Central memory CD8-positive, alpha-beta T cell (primary cell): ENCODE results near the gene PLXDC2.

Source experiments
- ATAC-seq: fragments of 150-1000 bp; cut with Tn5 transposase; replicated peaks from 2 replicates; pipeline ENCODE4 v1.10.0; 2022; ENCODE audit warnings: mild to moderate bottlenecking, moderate FRiP score, moderate number of reproducible peaks; ENCODE audit not compliant: poor library complexity, severe bottlenecking; ENCODE audit errors: extremely low read depth
- DNase-seq, 2 donors: peaks; one replicate each; pipeline ENCODE4 v3.0.0; 2021; ENCODE audit warnings: low spot score in 2 of 2
- H3K27ac Mint-ChIP-seq: one replicate; pipeline ENCODE4 v1.8.0; 2022; ENCODE audit warnings: low read depth, mild to moderate bottlenecking, moderate library complexity, mixed read lengths
- H3K27me3 Mint-ChIP-seq: one replicate; pipeline ENCODE4 v1.8.0; 2022; ENCODE audit warnings: mixed read lengths
- H3K36me3 Mint-ChIP-seq: one replicate; pipeline ENCODE4 v1.8.0; 2022; ENCODE audit warnings: mild to moderate bottlenecking, moderate library complexity, mixed read lengths; ENCODE audit not compliant: insufficient read depth
- H3K4me1 Mint-ChIP-seq: one replicate; pipeline ENCODE4 v1.8.0; 2022; ENCODE audit warnings: mixed read lengths
- H3K4me3 Mint-ChIP-seq: one replicate; pipeline ENCODE4 v1.8.0; 2022; ENCODE audit warnings: mild to moderate bottlenecking, moderate library complexity, mixed read lengths
- H3K9me3 Mint-ChIP-seq: one replicate; pipeline ENCODE4 v1.8.0; 2022; ENCODE audit warnings: mixed read lengths

Gene PLXDC2

DNA sequence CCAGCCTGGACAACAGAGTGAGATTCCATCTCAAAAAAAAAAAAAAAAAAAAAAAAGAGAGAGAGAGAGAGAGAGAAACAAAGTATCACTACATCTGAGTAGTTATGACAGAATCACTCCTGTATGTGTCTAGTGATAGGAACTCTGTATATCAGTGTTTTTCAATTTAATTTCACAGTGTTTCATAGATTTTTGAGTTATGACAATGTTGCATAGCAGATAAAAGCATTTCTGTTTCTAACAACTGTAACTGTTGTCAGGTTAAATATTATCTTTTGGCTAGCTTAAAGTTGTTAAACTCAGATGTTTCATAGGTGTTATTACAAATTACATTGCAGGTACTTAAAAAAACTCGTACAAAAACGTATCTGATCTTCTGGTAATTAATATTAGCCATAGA lies 60.3 kb downstream of the PLXDC2 start:
- no peaks in the 10 kb centered on the region for H3K4me1 Mint-ChIP-seq
- H3K4me3 Mint-ChIP-seq = no peak overlapping the region
- DNase-seq = no peak
- peaks cover 10% of the 10 kb centered on the region for H3K9me3 Mint-ChIP-seq
- H3K36me3 Mint-ChIP-seq = no peaks in the 10 kb centered on the region
- H3K27me3 Mint-ChIP-seq = no peaks in the 10 kb centered on the region
- ATAC-seq = no peak
- no peak overlapping the region for H3K27ac Mint-ChIP-seq

DNA sequence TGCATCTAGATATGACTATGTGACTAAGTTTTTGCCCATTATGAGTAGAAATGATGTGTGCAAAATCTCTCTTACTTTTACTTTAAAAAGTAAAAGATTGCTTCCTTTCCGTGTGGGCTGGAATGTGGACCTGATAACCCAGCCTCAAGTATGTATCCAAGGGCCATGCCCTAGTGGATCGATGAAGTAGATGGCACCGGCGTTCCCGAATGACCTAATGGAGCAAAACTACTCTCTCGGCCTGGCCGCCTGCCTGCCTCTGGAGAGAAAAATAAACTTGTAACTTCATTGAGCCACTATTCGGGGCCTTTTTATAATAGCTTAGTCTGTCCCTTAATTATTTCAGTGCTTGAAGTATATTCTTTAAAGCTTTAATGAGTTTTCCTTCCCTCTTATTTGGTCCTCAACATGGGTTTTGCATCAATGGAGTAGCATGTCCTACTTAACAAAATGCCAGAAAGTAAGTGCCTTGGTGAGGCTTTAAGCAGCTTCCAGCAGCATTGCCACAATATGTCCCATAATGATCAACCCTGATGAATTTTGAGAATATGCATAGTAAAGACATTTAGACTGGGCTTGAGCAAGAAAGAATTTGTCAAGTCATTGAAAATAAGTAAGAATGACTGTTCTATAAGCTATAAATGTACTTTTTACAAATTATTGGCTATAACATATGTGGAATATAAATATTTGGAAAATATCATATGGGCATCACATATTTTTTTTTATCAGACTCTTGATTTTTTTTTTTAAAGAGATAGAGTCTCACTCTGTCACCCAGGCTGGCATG lies 61.4 kb downstream of the PLXDC2 start:
- H3K36me3 Mint-ChIP-seq = no peaks in the 10 kb centered on the region
- DNase-seq = no peak
- H3K9me3 Mint-ChIP-seq = peaks cover 17% of the 10 kb centered on the region
- no peaks in the 10 kb centered on the region for H3K27me3 Mint-ChIP-seq
- no peak overlapping the region for H3K4me3 Mint-ChIP-seq
- no peaks in the 10 kb centered on the region for H3K4me1 Mint-ChIP-seq
- no peak for ATAC-seq
- no peak overlapping the region for H3K27ac Mint-ChIP-seq

DNA sequence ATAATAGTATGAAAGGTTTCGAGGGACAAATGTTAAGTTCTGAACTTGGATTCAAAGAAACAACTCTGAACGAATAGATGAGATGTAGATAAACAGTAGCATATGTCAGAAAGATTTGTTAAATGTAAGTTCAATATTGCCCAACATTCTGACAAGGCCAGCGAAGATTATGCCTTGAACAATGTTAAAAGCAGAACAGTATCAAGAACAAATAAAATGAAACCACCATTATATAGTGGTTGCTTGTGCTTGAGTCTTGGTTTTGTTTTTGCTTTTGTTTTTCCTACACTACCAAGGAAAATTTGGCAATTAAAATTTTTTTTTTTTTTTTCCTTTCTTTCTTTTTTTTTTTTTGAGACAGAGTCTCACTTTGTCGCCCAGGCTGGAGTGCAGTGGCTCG lies 66.4 kb downstream of the PLXDC2 start:
- Mint-ChIP-seq H3K36me3 (no peaks in the 10 kb centered on the region), H3K27me3 (no peaks in the 10 kb centered on the region), H3K27ac (no peak overlapping the region), H3K9me3 (peaks cover 12% of the 10 kb centered on the region), H3K4me3 (no peak overlapping the region), H3K4me1 (no peaks in the 10 kb centered on the region)
- DNase-seq (no peak), ATAC-seq (no peak)

DNA sequence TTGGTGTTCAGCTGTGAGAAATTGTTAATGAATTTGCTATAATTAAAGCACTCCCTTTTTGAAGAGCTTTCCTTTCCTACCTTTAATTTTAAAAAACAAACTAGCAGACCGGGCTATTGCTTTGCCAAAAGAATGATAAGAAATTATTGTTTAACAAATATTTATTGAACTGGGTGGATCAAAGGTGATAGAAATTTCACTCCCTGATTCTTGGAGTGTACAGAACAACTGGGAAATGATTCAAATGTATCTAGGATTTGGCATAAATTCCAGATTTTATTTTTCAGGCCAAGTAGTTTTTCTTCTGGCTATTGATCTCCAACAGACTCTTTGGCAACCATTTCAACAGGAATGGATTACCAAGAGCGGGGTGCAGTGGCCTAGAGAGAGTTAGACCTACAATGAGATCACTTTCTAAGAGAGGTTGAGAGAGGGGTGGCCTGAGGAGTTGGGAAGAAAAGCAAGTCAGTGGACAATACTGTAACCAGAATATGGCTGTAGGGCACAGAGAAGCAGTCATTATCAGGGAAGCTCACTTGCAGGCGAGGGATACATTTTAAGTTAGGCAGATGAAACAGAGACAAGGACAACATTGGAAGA lies 71.9 kb downstream of the PLXDC2 start:
- ATAC-seq (no peak), DNase-seq (no peak)
- Mint-ChIP-seq H3K27me3 (no peaks in the 10 kb centered on the region), H3K4me1 (no peaks in the 10 kb centered on the region), H3K9me3 (peaks cover 14% of the 10 kb centered on the region), H3K36me3 (no peaks in the 10 kb centered on the region), H3K27ac (no peak overlapping the region), H3K4me3 (no peak overlapping the region)

DNA sequence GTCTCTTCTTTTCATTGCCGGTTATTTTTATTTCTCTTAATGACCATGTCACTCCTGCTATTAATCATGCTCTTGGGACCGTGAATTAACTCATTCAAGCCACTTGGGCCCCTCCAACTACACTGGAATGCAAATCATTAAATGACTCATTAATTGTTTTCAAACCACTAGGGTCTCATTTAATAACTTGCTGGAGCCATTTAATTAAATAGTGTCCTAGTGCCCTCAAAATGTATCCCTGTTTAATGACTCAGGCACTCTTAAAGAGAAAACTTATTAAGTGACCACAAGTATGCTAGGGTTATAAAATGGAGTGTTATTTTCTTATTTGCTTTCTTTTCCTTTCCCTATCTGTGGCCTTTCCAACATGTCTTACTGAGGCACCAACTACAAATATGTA lies 73.0 kb downstream of the PLXDC2 start:
- Mint-ChIP-seq H3K4me3 (no peak overlapping the region), H3K36me3 (no peaks in the 10 kb centered on the region), H3K27me3 (no peaks in the 10 kb centered on the region), H3K9me3 (peaks cover 14% of the 10 kb centered on the region), H3K27ac (no peak overlapping the region), H3K4me1 (no peaks in the 10 kb centered on the region)
- ATAC-seq (no peak), DNase-seq (no peak)

DNA sequence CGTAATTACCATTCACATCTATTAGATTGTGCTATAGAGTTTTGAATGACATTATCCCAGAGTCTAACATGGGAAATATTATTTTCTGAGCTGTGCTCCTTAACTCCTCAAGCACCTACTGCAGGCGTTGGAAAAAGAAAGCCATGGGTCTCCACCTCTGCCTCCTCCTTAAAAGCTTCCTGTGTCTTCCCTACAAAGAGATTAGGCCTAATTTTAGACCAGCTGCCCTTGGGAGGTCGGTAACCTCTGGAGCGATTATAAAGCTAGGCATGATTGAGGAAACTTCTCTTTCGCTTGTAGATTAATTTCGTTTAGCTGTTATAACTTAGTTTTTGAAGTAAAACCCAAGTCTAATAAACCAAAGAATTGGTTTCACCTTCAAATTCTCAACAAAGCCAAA lies 75.2 kb downstream of the PLXDC2 start:
- no peaks in the 10 kb centered on the region for H3K27me3 Mint-ChIP-seq
- no peak overlapping the region for H3K27ac Mint-ChIP-seq
- H3K9me3 Mint-ChIP-seq = peaks cover 14% of the 10 kb centered on the region
- H3K36me3 Mint-ChIP-seq = no peaks in the 10 kb centered on the region
- ATAC-seq = no peak
- H3K4me3 Mint-ChIP-seq = no peak overlapping the region
- no peak for DNase-seq
- no peaks in the 10 kb centered on the region for H3K4me1 Mint-ChIP-seq

DNA sequence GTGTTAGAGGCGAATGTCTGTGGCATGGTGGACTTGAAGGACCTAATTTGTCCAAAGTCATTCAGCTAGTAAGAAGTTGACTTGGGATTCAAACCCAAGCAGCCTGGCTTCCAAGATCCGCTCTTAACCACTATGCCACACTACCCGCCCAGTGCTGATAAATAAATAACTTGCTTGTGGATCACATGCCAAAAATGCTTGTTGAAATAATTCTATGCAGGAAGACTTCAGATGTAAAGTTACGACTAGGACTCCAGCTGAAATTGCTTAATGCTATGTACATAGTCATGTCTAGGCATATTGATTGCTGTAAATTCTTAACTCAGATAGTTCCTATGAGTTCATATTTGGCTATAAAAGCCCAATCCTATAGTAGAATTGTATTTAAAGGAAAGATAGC lies 76.0 kb downstream of the PLXDC2 start:
- no peaks in the 10 kb centered on the region for H3K27me3 Mint-ChIP-seq
- H3K36me3 Mint-ChIP-seq = no peaks in the 10 kb centered on the region
- DNase-seq = no peak
- no peak overlapping the region for H3K27ac Mint-ChIP-seq
- no peaks in the 10 kb centered on the region for H3K4me1 Mint-ChIP-seq
- peaks cover 14% of the 10 kb centered on the region for H3K9me3 Mint-ChIP-seq
- H3K4me3 Mint-ChIP-seq = no peak overlapping the region
- no peak for ATAC-seq

DNA sequence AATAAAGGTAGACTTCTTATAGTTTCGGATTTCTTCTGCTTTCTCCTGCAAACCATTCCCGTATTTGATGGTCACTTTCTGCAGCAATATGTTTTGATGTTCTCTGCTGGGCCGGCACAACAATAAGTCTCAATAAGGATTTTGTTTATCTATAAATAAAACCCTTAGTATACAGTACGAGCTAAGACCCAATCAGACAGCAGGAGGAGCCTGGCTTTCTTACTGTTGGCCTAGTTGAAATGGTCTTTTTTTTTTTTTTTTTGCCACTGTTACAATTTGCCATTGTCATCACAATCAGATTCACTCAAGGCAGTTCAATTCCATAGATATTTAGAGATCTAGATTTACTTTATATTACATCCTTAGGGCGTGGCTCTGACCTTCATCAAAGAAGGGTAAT lies 76.4 kb downstream of the PLXDC2 start:
- DNase-seq (no peak), ATAC-seq (no peak)
- Mint-ChIP-seq H3K27me3 (no peaks in the 10 kb centered on the region), H3K36me3 (no peaks in the 10 kb centered on the region), H3K9me3 (peaks cover 14% of the 10 kb centered on the region), H3K27ac (no peak overlapping the region), H3K4me3 (no peak overlapping the region), H3K4me1 (no peaks in the 10 kb centered on the region)

DNA sequence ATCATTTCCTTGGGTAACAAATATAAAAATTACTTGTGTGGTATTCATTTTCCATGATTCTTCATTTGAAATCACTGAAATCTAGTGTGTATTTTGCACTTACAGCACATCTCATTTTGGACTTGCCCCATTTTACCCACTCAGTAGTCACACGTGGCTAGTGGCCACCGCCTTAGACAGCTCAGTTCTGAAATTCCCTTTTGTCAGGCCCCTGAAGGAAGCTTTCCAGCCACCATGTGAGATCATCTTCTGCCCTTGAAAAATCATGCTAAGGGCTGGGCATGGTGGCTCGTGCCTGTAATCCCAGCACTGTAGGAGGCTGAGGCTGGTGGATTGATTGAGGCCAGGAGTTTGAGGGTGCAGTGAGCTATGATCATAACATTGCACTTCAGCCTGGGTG lies 79.3 kb downstream of the PLXDC2 start:
- Mint-ChIP-seq H3K9me3 (peaks cover 13% of the 10 kb centered on the region), H3K4me3 (no peak overlapping the region), H3K27me3 (no peaks in the 10 kb centered on the region), H3K4me1 (no peaks in the 10 kb centered on the region), H3K36me3 (no peaks in the 10 kb centered on the region), H3K27ac (no peak overlapping the region)
- DNase-seq (no peak), ATAC-seq (no peak)

DNA sequence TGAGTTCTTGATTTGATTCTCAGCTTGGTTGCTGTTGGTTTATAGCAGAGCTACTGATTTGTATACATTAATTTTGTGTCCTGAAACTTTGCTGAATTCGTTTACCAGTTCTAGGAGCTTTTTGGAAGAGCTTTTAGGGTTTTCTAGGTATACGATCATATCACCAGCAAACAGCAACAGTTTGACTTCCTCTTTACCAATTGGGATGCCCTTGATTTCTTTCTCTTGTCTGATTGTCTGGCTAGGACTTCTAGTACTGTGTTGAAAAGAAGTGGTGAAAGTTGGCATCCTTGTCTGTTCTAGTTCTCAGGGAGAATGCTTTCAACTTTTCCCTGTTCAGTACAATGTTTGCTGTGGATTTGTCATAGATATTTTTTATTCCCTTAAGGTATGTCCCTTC lies 86.2 kb downstream of the PLXDC2 start:
- H3K4me1 Mint-ChIP-seq = no peaks in the 10 kb centered on the region
- no peak for DNase-seq
- H3K36me3 Mint-ChIP-seq = no peaks in the 10 kb centered on the region
- no peak for ATAC-seq
- H3K27ac Mint-ChIP-seq = no peak overlapping the region
- H3K4me3 Mint-ChIP-seq = no peak overlapping the region
- H3K27me3 Mint-ChIP-seq = no peaks in the 10 kb centered on the region
- H3K9me3 Mint-ChIP-seq = peaks cover 21% of the 10 kb centered on the region

DNA sequence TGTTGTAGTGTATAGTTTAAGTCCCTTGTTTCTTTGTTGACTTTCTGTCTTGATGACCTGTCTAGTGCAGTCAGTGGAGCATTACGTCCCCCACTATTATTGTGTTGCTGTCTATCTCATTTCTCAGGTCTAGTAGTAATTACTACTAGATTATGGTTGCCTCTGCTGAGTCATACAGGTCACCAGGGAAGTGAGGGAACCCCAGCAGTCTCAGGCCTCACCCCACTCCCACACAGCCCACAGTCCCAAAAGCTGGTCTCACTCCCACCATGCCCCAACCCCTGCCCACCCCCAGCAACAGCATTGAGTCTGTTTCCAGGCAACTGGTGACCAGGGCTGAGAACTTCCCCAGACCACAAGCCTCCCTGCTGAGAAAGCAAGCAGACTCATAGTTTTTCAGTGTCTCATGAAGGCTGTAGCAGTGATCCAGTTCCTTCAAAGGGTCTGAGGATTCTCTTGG lies 88.0 kb downstream of the PLXDC2 start:
- Mint-ChIP-seq H3K4me1 (no peaks in the 10 kb centered on the region), H3K27me3 (no peaks in the 10 kb centered on the region), H3K4me3 (no peak overlapping the region), H3K27ac (no peak overlapping the region), H3K36me3 (no peaks in the 10 kb centered on the region), H3K9me3 (peaks cover 17% of the 10 kb centered on the region)
- DNase-seq = no peak
- no peak for ATAC-seq

DNA sequence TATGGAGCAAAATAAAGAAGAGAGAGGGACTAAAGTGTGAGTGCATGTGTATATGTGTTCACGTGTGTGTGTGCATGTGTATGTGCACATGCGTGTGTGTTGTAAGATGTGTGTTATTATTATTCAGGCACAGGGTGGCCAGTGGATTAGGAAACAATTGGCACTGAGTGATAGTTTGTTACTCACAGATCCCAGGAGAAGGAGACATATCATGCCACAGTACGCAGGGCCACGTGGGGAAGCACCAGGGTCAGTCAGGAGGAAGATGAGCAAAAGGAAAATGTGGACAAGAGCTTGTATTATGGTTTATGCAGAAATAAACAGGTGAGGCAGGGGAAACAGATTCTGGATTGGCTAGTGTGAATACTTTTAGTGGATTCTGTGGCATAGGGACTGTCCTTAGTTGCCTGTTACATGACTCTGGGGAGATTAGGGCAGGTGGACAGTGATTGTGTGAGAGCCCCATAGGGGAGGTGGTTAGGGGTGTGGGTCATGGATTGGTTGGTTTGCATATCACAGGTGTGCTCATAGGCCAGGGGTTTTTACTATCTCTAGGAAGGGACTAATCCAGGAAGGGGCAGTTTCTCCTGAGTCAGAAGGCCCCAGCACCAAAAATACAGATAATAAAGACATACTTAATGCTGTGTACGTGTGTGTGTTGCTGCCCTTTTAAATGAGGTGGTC lies 90.0 kb downstream of the PLXDC2 start:
- Mint-ChIP-seq H3K27me3 (no peaks in the 10 kb centered on the region), H3K27ac (no peak overlapping the region), H3K36me3 (no peaks in the 10 kb centered on the region), H3K4me3 (no peak overlapping the region), H3K9me3 (peaks cover 16% of the 10 kb centered on the region), H3K4me1 (no peaks in the 10 kb centered on the region)
- ATAC-seq (no peak), DNase-seq (no peak)
